ENCODE results near the gene FCER2.

DNA sequence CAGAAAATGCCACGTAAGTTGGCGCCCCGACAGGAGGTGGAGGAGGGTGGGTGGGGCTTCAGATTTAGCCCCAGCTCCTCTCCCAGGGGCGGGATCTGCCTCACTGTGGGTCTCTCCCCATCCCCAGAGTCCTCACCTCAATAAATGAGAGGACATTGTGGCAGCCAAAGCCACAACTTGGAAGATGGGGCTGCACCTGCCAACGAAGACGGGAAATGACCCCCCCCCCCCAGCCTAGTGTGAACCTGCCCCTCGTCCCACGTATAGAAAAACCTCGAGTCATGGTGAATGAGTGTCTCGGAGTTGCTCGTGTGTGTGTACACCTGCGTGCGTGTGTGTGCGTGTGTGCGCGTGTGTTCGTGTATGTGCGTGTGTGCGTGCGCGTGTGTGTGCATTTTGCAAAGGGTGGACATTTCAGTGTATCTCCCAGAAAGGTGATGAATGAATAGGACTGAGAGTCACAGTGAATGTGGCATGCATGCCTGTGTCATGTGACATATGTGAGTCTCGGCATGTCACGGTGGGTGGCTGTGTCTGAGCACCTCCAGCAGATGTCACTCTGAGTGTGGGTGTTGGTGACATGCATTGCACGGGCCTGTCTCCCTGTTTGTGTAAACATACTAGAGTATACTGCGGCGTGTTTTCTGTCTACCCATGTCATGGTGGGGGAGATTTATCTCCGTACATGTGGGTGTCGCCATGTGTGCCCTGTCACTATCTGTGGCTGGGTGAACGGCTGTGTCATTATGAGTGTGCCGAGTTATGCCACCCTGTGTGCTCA is 22.8 kb downstream of the FCER2 start:
- TF ChIP-seq TAF1 (IDR thresholded peaks at IDR 0.05; ENCODE audit: borderline replicate concordance, insufficient read depth, low read length) = no peak
- TF ChIP-seq REST (IDR thresholded peaks at IDR 0.05; ENCODE audit: insufficient read depth in 1 of 2, low read depth in 2 of 2, low read length in 2 of 2) = no peak

Measured in PFSK-1 (cell line).